Hematopoietic multipotent progenitor cell (in vitro differentiated cells): ENCODE results near the gene CDADC1. TPM values are rescaled to one million over a fixed set of nuclear protein-coding genes. Genes with fewer than 3 reads are reported as not detected.

Experiments
- total RNA-seq: library from RNA; depleted of rRNA; stranded (reverse); fragments of >200 nt; gene quantifications from one replicate; pipeline ENCODE4 v1.2.3, GENCODE V29; 2012

The CDADC1 gene
- total RNA-seq, 1 donor: 12.7 TPM

Other genes with a start within 250 kb of the CDADC1 start
- 0.81 TPM for gene MLNR, start 27.6 kb upstream of the CDADC1 start, total RNA-seq
- gene CAB39L, start 196.1 kb downstream of the CDADC1 start, total RNA-seq: 1.3 TPM
- gene SETDB2, start 196.3 kb downstream of the CDADC1 start, total RNA-seq: 10.0 TPM
- 12.4 TPM for gene PHF11, start 248.0 kb downstream of the CDADC1 start, total RNA-seq